HG03521 (cell line): ENCODE results near the gene IP6K2.
"Not testable (repeated sequence)": the region's sequence is repeated elsewhere in the genome, so short reads cannot be mapped to it uniquely, and the experiment has no call there.

ENCODE experiments used
- ATAC-seq: cut with Tn5 transposase; IDR thresholded peaks from one replicate; pipeline ENCODE4 v1.9.1; 2021; ENCODE audit warnings: mild to moderate bottlenecking, moderate library complexity; ENCODE audit not compliant: unreplicated experiment

The IP6K2 gene

DNA sequence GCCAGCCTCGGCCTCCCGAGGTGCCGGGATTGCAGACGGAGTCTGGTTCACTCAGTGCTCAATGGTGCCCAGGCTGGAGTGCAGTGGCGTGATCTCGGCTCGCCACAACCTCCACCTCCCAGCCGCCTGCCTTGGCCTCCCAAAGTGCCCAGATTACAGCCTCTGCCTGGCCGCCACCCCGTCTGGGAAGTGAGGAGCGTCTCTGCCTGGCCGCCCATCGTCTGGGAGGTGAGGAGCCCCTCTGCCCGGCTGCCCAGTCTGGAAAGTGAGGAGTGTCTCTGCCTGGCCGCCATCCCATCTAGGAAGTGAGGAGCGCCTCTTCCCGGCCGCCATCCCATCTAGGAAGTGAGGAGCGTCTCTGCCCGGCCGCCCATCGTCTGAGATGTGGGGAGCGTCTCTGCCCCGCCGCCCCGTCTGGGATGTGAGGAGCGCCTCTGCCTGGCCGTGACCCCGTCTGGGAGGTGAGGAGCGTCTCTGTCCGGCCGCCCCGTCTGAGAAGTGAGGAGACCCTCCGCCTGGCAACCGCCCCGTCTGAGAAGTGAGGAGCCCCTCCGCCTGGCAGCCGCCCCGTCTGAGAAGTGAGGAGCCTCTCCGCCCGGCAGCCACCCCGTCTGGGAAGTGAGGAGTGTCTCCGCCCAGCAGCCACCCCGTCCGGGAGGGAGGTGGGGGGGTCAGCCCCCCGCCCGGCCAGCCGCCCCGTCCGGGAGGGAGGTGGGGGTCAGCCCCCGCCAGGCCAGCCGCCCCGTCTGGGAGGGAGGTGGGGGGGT, 16.9 kb upstream of the IP6K2 start:
- ATAC-seq: not testable (repeated sequence)

DNA sequence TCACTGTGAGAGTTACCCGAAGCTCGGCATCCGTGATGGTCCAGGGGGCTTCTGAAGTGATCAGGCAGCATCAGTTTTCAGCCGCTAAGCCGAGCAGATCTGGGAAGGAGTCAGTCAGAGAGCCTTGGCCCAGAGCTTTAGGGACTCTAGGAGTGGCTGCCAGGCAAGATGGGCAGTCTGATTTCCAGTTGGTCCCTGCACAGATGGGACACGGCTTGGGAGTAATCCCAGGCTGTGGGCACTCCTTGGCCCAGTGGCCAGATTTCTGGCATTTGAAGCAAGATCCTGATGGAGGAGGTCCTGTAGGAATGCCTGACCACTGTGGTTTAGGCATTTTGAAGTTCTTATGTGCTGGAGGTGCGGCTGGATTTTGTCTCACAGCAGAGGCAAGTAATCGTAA, 10.5 kb upstream of the IP6K2 start:
- ATAC-seq: no peak

DNA sequence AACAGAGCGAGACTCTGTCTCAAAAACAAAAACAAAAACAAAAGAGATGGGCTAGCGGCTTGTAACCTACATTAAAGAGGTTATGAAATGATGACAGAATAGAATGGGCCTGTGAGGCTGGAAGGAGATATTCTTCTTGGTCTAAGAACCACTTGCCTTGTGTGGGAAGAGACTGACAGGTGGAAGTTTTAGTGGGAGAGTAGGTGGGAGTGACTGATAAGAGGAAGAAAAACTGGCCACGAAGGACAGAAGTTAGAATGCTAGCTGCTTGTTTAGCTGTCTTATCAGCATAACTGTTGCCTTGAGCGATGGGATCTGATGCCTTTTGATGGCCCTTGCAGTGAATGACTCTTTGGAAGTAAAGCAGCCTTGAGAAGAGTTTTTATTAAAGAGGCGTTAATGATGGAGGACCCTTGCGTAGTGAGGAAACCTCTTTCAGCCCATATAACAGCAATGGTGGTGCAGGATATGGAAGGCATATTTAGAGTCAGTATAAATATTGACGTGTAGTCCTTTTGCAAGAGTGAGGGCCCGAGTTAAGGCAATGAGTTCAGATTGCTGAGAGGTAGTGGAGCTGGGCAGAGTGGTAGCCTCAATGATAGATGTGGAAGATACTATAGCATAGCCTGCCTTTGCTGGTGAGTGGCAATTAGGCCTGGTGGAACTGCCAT, 8.3 kb upstream of the IP6K2 start:
- not testable (repeated sequence) for ATAC-seq

DNA sequence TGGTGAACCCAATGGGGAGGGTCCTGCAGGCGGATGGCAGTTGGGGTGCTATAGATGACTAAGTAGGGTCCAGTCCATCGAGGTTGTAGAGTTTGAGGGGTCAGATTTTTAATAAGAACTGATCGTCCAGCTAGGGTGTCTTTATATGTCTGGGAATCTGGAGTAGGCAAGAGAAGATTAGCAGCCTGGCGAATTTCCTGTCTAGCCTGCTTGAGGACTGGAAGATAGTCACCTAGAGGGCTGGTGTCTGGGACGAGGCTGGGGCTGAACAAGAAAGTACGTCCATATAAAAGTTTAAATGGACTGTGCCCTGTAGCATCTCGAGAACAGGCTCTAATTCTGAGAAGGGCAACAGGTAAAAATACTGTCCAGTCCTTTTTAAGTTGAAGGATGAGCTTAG, 6.7 kb upstream of the IP6K2 start:
- no peak for ATAC-seq

DNA sequence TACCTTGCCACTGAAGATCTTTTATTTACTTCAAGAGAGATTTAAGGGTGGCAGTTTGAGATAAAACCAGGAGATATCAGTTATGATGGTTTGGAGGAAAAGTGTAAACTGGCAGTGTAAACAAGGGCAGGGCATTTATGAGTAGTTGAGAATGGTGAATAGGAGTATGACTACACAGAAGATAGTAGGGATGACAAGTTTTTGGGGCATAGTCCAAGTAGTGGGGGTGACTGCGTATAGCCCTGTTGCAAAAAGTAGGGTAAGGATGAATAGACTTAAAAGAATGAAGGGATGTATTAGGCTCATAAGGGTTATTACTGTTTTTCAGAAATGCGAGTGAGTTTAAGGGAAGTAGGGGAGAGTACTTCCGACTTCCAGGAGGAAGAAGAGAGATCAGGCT, 6.3 kb upstream of the IP6K2 start:
- not testable (repeated sequence) for ATAC-seq

GRCh38 chr3:48716508-48716981, 476 bp downstream of the IP6K2 start:
- no peak for ATAC-seq

- ATAC-seq: no peak
Measured at GRCh38 chr3:48715174-48715800, 1.7 kb downstream of the IP6K2 start.

- ATAC-seq: no peak
Measured at GRCh38 chr3:48711727-48712126, 5.3 kb downstream of the IP6K2 start.

DNA sequence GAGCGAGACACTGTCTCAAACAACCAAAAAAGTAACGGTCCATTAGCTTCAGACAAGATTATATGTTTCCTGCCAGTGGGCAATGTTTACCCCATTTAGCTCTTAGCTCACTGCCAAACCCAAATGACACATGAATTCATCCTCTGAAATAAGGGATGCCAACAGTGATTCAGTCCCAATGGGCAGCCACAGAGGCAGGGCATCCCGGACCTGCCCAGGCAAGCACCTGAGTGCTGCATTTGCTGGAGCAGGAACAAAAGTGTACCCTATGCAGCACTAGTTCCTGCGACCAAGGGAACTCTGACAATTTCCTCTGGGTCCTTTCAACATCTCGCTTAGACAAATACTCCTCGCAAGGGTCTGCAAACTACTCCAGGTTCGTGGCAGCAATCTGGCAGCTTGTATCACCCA, 8.0 kb downstream of the IP6K2 start:
- ATAC-seq: no peak

GRCh38 chr3:48708481-48708889, 8.5 kb downstream of the IP6K2 start:
- no peak for ATAC-seq

- ATAC-seq: no peak
Measured at GRCh38 chr3:48707157-48707556, 9.9 kb downstream of the IP6K2 start.

- ATAC-seq: no peak
Measured at GRCh38 chr3:48702320-48702920, 14.6 kb downstream of the IP6K2 start.

- no peak for ATAC-seq
Measured at GRCh38 chr3:48700731-48701405, 16.2 kb downstream of the IP6K2 start.

- no peak for ATAC-seq
Measured at GRCh38 chr3:48698891-48699290, 18.1 kb downstream of the IP6K2 start.

- no peak for ATAC-seq
Measured at GRCh38 chr3:48697952-48698351, 19.1 kb downstream of the IP6K2 start.

DNA sequence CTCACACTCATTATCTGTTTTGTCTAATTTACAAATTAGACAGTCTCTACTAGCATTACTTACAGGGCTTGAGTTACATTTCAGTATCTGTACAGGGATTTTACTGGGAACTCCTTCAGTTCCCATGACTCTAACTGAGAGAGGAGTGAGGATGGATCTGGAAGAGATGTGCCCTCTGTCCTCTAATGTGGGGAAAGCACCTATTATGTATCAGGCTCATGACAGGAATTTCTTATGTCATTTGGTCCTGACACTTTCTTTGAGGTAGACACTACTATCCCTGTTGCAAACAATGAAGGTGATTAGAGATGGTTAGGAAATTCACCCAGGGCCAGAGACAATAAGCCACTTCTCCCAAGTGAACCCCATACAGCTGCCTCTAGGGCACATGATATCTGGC, 20.4 kb downstream of the IP6K2 start:
- ATAC-seq: no peak

- ATAC-seq: no peak
Measured at GRCh38 chr3:48696156-48696555, 20.9 kb downstream of the IP6K2 start.

DNA sequence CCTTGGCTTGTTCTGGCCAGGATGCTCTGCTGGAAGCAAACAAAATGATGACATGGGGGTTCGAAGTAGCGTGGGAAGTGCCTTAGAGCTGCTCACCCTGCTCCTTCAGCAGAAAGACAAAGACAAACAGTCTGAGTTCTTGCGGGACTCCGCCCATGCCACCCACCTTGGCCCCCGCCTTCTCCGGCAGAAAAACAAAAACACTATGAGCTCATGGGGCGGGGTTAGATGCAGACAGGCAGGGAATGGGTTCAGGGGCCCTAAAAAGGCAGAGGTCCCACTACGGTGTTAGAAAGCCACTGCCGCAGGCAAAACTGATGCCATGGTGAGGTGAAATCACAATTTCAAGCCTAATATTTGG, 21.6 kb downstream of the IP6K2 start:
- no peak for ATAC-seq

DNA sequence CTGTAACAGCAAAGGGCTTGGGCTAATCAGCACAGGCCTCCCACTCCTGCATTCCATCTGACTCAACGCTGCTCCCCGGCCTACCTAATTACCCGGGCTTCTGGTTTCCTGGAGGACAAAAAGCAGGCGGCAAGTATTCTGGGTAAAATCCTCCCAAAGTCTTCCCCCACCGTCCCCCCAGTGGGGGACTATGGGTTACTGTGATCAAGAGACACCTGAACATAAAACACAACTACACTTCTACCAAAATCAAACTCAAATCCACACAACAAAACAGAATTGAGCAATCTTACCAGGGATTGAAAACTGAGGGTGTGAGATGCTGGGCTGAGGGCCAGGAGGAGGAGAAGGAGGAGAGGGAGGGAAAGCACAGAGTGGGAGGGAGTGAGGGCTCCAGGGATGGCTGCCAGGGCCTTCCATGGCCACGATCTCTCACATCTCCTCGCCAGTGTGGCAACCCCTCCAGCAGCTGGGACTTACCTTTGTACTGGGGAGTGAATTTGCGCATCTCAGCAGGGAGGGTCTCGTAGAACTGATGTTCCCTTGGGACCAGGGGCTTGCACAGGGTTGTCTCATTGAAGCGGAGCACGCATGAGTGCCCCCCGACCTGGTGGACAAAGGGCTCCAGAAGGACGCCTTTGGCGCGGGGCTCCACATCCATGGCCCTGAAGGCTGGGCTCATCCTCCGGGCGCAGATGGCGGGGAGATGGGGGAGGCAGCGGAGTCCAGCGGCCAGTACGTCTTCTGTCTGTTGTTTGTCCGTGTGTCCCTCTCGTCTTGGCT, 22.2 kb downstream of the IP6K2 start:
- ATAC-seq: no peak

GRCh38 chr3:48693826-48694225, 23.2 kb downstream of the IP6K2 start:
- no peak for ATAC-seq
